ENCODE measurements around the gene HMMR. TPM values are rescaled to one million over a fixed set of nuclear protein-coding genes. Genes with fewer than 3 reads are reported as not detected.
"Not testable (repeated sequence)": the region's sequence is repeated elsewhere in the genome, so short reads cannot be mapped to it uniquely, and the experiment has no call there.

Gene HMMR
- total RNA-seq, 4 donors from 2014 or later, result 2.6 to 4.3 (median 3.0) TPM

- TF ChIP-seq CTCF (IDR thresholded peaks at IDR 0.05) (no peak), POLR2A (IDR thresholded peaks at IDR 0.05) (no peak)
- DNase-seq (ENCODE audit: low spot score in 2 of 2), result no peak
- intact Hi-C loops (cut with DNase I; ENCODE audit: low total_unique reads), result no loop called here
- no peak overlapping the region for H3K4me3 ChIP-seq (ENCODE audit: low read depth, poor library complexity, severe bottlenecking)
- 97 to 99% methylated on average over 8 of the region's 8 CpGs for WGBS, 2 donors
Measured at GRCh38 chr5:163451489-163451888, 8.9 kb upstream of the HMMR start.

- TF ChIP-seq POLR2A (IDR thresholded peaks at IDR 0.05), result no peak
- TF ChIP-seq CTCF (IDR thresholded peaks at IDR 0.05), result no peak
- DNase-seq (ENCODE audit: low spot score in 2 of 2), result no peak
- WGBS, 2 donors, result 49 to 75% methylated on average over 1 of the region's 1 CpG
- intact Hi-C loops (cut with DNase I; ENCODE audit: low total_unique reads), result no loop called here
- H3K4me3 ChIP-seq (ENCODE audit: low read depth, poor library complexity, severe bottlenecking), result no peak overlapping the region
Measured at GRCh38 chr5:163453705-163454104, 6.7 kb upstream of the HMMR start.

GRCh38 chr5:163455406-163455805, 5.0 kb upstream of the HMMR start:
- intact Hi-C loops (cut with DNase I; ENCODE audit: low total_unique reads); H3K4me3 ChIP-seq (ENCODE audit: low read depth, poor library complexity, severe bottlenecking); DNase-seq (ENCODE audit: low spot score in 2 of 2): not testable (repeated sequence)
- WGBS, 2 donors, result 91 to 97% methylated on average over 17 of the region's 17 CpGs

- TF ChIP-seq POLR2A (IDR thresholded peaks at IDR 0.05) (no peak), CTCF (IDR thresholded peaks at IDR 0.05) (no peak)
- WGBS, 2 donors, result 40 to 59% methylated on average over 2 of the region's 2 CpGs
- intact Hi-C loops (cut with DNase I; ENCODE audit: low total_unique reads), result no loop called here
- H3K4me3 ChIP-seq (ENCODE audit: low read depth, poor library complexity, severe bottlenecking), result no peak overlapping the region
- DNase-seq (ENCODE audit: low spot score in 2 of 2), result no peak
Measured at GRCh38 chr5:163456029-163456589, 4.3 kb upstream of the HMMR start.

GRCh38 chr5:163456840-163457239, 3.6 kb upstream of the HMMR start:
- intact Hi-C loops (cut with DNase I; ENCODE audit: low total_unique reads), result no loop called here

GRCh38 chr5:163458778-163459385, 1.6 kb upstream of the HMMR start:
- no peak overlapping the region for H3K4me3 ChIP-seq (ENCODE audit: low read depth, poor library complexity, severe bottlenecking)
- TF ChIP-seq CTCF (IDR thresholded peaks at IDR 0.05), result no peak
- TF ChIP-seq POLR2A (IDR thresholded peaks at IDR 0.05), result no peak
- intact Hi-C loops (cut with DNase I; ENCODE audit: low total_unique reads), result no loop called here
- WGBS, 2 donors, result 34 to 42% methylated on average over 6 of the region's 6 CpGs
- DNase-seq (ENCODE audit: low spot score in 2 of 2), result no peak

More at GRCh38 chr5:163456840-163457239, 3.6 kb upstream of the HMMR start:
- no peak overlapping the region for H3K4me3 ChIP-seq (ENCODE audit: low read depth, poor library complexity, severe bottlenecking)
- 93 to 94% methylated on average over 7 of the region's 7 CpGs for WGBS, 2 donors
- no peak for DNase-seq (ENCODE audit: low spot score in 2 of 2)
- TF ChIP-seq CTCF (IDR thresholded peaks at IDR 0.05) (no peak), POLR2A (IDR thresholded peaks at IDR 0.05) (no peak)

All from lower leg skin (tissue), 4 donors.